GM21381 (cell line): ENCODE results near the gene PIK3CG.
"Not testable (repeated sequence)": the region's sequence is repeated elsewhere in the genome, so short reads cannot be mapped to it uniquely, and the experiment has no call there.

Source experiments
- ATAC-seq: cut with Tn5 transposase; IDR thresholded peaks from one replicate; pipeline ENCODE4 v1.9.1; 2021; ENCODE audit warnings: mild to moderate bottlenecking, moderate library complexity; ENCODE audit not compliant: unreplicated experiment

The PIK3CG gene

DNA sequence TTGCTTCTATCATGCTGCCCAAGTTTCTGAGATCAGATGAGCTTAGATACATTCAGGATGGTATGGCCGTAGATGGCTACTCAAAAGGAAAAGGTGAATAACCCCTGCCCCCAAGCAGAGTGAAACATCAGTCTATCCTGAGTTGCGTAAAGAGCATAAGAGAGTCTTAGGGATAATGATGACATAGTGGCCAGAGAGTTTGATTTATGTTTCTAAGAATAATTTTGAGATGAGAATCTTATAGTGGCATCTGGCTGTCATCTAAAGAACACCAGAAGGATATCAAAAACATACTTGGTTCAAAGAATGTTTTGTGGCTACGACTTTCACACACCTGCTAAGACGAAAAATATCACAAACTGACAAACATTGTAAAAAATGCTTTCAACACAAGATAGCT lies 20.6 kb downstream of the PIK3CG start:
- ATAC-seq = no peak

- ATAC-seq = peak; percentile 54
Measured at GRCh38 chr7:106887421-106887820, 22.3 kb downstream of the PIK3CG start.

DNA sequence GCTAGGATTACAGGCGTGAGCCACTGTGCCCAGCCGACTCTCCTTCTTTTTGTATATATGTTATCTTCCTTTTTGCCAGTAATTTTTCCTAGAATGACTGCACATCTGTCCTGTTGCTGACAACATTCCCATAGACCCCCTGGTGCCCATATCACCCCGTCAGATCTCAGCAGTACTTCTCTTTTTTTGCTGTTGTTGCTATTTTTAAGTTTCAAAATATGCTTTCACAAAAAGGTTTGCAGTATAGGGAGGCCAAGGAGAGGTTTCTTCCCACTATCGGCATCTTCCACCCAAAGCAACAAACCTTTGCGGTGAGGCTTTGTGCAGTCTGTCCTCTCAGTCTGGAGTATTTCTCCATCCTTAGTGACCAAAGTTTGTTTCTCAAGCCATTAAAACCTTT lies 23.1 kb downstream of the PIK3CG start:
- no peak for ATAC-seq

- no peak for ATAC-seq
Measured at GRCh38 chr7:106890952-106891351, 25.9 kb downstream of the PIK3CG start.

- ATAC-seq = no peak
Measured at GRCh38 chr7:106891548-106892410, 26.7 kb downstream of the PIK3CG start.

- ATAC-seq = no peak
Measured at GRCh38 chr7:106893591-106893990, 28.5 kb downstream of the PIK3CG start.

DNA sequence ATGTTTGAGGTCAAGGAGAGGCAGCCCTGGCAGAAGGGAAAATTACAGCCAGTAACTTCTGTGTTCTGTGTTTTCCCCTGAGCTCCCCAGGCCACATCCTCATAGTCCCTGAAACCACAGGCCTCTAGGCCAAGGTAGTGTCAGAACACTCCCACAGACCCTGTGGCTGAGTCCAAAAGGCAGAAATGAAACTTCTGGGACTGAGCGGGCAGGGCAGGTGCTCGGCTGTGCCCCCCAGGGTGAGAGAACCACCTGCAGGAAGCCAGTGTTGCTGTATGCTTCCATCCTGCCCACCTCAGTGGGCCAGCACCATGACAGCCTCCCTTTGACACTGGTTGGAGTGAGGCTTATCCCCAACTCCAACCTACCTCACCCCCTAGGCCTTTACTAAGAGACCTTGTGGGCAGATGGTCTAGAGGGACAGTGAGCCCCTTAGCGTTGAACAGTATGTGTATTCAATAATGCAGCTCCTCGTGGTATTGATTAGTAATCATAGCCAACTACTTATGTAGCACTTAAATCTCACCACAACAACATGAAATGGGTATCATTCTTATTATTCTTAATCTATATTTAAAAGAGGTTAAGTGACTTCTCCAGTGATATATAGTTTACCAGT lies 30.3 kb downstream of the PIK3CG start:
- ATAC-seq = peak; percentile 96

- no peak for ATAC-seq
Measured at GRCh38 chr7:106896231-106896630, 31.1 kb downstream of the PIK3CG start.

DNA sequence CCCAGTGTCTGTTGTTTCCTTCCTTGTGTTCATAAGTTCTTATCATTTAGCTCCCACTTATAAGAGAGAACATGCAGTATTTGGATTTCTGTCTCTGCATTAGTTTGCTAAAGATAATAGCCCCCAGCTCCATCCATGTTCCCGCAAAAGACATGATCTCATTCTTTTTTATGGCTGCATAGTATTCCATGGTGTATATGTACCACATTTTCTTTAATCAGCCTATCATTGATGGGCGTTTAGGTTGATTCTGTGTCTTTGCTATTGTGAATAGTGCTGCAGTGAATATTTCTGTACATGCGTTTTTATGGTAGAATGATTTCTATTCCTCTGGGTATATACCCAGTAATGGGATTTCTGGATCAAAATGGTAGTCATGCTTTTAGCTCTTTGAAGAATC lies 32.5 kb downstream of the PIK3CG start:
- not testable (repeated sequence) for ATAC-seq

DNA sequence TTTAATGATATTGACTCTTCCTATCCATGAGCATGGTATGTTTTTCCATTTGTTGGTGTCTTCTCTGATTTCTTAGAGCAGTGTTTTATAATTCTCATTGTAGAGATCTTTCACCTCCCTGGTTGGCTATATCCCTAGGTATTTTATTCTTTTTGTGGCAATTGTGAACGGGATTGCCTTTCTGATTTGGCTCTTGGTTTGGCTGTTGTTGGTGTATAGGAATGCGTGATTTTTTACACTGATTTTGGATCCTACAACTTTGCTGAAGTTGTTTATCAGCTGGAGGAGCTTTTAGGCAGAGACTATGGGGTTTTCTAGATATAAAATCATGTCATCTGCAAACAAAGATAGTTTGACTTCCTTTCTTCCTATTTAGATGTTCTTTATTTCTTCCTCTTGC lies 33.9 kb downstream of the PIK3CG start:
- ATAC-seq = not testable (repeated sequence)

GRCh38 chr7:106901828-106902441 lies 36.9 kb downstream of the PIK3CG start:
- no peak for ATAC-seq

DNA sequence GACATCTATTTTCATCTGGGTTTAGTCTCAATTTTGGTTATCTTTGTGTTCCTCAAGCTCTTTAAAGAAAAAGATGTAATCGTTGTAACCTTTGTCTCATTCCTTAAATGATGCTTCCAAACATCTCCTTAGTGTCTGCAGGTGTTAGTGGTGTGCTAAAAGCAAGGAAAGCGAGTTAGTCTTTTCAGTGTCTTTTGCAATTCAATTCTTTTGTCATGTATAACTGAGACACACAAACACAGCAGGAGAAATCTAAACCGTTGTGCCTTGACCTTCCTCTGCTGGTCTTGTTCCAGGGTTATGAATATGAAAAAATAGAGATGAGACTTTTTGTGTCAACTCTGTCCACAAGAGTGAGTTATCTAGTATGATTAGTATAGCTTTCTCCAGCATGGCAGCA lies 40.7 kb downstream of the PIK3CG start:
- no peak for ATAC-seq

GRCh38 chr7:106911959-106912358 lies 46.9 kb downstream of the PIK3CG start:
- no peak for ATAC-seq

DNA sequence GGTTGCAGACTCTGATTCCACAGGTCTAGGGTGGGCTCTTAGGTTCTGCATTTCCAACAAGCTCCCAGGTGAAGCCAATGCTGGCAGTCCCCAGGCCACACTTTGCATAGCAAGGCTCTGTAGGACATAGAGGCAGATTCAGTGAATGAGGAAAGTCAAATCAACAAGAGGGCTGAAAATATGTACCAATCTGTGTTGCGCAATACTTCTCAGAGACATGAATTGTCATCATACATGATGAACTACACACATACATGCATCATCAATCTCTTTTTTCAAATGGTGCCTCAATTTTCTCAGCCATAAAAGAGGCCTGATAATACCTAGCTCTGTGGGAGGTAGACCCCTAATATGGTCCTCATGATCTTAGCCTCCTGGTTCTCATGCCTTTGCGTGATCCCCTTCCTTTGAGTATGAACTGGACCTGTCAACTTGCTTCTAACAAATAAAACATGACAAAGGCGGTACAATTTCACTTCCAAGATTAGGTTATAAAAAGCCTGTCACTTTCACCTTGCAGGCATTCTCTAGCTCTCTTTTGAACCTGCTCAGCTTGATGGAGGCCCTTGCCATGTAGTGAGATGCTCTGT lies 49.0 kb downstream of the PIK3CG start:
- ATAC-seq = no peak

GRCh38 chr7:106915407-106915806 lies 50.3 kb downstream of the PIK3CG start:
- no peak for ATAC-seq

DNA sequence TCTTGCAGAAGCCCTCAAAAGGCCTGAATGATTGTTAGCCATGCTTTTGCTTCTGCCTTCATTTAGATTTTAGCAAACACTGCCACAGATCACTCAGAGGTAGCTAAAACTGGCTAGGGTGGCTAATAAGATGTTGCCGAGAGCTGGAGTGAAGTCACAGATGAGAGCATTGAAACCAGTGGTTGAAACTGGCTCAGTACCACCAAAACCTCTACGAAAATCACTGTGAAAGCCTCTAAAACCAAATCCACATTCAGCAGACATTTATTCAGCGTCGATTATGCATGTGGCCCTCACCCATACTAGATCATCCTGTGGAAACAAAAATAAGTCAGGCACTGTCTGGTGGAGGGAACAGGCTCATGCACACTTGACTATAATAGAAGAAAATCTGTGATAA lies 50.8 kb downstream of the PIK3CG start:
- peak; percentile 97 for ATAC-seq

GRCh38 chr7:106916679-106917078 lies 51.6 kb downstream of the PIK3CG start:
- ATAC-seq = no peak

DNA sequence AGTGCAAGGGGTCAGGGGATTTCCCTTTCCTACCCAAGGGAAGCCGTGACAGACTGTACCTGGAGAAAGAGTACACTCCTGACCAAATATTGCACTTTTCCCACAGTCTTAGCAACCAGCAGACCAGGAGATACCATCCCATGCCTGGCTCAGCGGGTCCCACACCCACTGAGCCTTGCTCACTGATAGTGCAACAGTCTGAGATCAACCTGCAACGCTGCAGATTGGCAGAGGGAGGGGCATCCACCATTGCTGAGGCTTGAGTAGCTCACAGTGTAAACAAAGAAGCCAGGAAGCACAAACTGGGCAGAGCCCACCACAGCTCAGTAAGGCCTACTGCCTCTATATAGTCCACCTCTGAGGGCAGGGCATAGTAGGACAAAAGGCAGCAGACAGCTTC lies 53.9 kb downstream of the PIK3CG start:
- no peak for ATAC-seq

DNA sequence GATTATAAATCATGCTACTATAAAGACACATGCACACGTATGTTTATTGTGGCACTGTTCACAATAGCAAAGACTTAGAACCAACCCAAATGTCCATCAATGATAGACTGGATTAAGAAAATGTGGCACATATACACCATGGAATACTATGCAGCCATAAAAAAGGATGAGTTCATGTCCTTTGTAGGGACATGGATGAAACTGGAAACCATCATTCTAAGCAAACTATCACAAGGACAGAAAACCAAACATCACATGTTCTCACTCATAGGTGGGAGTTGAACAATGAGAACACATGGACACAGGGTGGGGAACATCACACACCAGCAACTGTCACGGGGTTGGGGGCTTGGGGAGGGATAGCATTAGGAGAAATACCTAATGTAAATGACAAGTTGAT lies 59.4 kb downstream of the PIK3CG start:
- ATAC-seq = not testable (repeated sequence)

DNA sequence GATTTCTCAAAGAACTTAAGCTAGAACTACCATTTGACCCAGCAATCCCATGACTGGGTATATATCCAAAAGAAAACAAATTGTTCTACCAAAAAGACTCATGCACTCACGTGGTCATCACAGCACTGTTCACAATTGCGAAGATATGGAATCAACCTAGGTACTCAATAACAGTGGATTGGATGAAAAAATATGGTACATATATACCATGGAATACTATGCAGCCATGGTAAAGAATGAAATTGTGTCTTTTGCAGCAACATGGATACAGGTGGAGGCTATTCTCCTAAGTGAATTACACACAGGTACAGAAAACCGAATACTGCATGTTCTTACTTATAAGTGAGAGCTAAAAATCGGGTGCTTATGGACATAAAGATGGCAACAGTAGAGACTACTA lies 61.8 kb downstream of the PIK3CG start:
- no peak for ATAC-seq

GRCh38 chr7:106927536-106927935 lies 62.5 kb downstream of the PIK3CG start:
- no peak for ATAC-seq

DNA sequence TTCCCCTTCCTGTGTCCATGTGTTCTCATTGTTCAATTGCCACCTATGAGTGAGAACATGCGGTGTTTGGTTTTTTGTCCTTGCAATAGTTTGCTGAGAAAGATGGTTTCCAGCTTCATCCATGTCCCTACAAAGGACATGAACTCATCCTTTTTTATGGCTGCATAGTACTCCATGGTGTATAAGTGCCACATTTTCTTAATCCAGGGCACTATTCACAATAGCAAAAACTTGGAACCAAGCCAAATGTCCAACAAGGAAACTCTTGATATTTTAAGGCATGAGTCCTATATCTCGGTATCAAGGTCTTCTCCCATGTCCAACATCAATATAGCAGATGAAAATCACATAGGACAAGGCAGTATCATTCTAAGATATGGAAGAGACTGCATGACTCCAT lies 64.5 kb downstream of the PIK3CG start:
- not testable (repeated sequence) for ATAC-seq
